ENCODE measurements around the gene ANKRD33B. TPM values are rescaled to one million over a fixed set of nuclear protein-coding genes. Genes with fewer than 3 reads are reported as not detected.
"Not testable (repeated sequence)": the region's sequence is repeated elsewhere in the genome, so short reads cannot be mapped to it uniquely, and the experiment has no call there.

Gene ANKRD33B
- total RNA-seq, 4 donors from 2014 or later: 0.57 to 6.5 (median 1.7) TPM

DNA sequence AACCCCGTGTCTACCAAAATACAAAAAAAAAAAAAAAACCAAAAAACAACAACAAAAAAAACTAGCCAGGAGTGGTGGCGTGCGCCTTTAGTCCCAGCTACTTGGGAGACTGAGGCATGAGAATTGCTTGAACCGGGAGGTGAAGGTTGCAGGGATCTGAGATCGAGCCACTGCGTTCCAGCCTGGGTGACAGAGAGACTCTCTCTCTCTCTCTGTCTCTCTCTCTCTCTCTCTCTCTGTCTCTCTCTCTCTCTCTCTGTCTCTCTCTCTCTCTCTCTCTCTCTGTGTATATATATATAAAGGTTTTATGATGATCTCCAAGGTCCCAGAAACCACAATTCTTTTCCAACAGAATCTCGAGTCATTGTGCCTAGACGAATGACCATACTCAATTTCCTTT, 18.8 kb upstream of the ANKRD33B start:
- H3K9me3 ChIP-seq: no peaks in the 10 kb centered on the region
- no peaks in the 10 kb centered on the region for H3K4me1 ChIP-seq
- peaks cover 0 to 31% (median 0%) of the 10 kb centered on the region in 4 donors for H3K27me3 ChIP-seq
- intact Hi-C loops (cut with DNase I): no loop called here
- WGBS, 2 donors: 75 to 79% methylated on average over 8 of the region's 8 CpGs
- no peak for DNase-seq
- TF ChIP-seq POLR2A (IDR thresholded peaks at IDR 0.05): no peak
- TF ChIP-seq, protein P1, sequence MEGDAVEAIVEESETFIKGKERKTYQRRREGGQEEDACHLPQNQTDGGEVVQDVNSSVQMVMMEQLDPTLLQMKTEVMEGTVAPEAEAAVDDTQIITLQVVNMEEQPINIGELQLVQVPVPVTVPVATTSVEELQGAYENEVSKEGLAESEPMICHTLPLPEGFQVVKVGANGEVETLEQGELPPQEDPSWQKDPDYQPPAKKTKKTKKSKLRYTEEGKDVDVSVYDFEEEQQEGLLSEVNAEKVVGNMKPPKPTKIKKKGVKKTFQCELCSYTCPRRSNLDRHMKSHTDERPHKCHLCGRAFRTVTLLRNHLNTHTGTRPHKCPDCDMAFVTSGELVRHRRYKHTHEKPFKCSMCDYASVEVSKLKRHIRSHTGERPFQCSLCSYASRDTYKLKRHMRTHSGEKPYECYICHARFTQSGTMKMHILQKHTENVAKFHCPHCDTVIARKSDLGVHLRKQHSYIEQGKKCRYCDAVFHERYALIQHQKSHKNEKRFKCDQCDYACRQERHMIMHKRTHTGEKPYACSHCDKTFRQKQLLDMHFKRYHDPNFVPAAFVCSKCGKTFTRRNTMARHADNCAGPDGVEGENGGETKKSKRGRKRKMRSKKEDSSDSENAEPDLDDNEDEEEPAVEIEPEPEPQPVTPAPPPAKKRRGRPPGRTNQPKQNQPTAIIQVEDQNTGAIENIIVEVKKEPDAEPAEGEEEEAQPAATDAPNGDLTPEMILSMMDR (IDR thresholded peaks at IDR 0.05): no peak
- no peak overlapping the region for H3K27ac ChIP-seq
- H3K4me3 ChIP-seq: no peak overlapping the region
- H3K36me3 ChIP-seq: no peaks in the 10 kb centered on the region

DNA sequence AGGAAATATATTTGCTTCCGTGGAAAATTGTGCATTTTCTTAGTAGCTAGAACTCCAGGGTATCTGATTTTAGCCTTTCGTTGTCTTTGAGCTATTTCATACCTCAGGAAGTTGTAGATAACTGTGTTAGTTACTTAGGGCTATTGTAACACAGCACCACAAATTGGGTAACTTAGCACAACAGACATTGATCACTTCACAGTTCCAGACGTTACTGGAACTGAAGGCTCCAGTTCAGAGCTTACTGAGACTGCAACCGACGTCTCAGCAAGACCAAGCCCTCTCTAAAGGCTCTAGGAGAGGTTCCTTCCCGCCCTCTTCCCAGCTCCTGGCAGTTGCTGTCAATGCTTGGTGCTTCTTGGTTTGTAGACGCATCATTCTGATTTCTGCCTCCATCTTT, 17.7 kb upstream of the ANKRD33B start:
- intact Hi-C loops (cut with DNase I): no loop called here
- no peak for DNase-seq
- TF ChIP-seq POLR2A (IDR thresholded peaks at IDR 0.05): no peak
- TF ChIP-seq, protein P1 (IDR thresholded peaks at IDR 0.05): no peak
- Histone ChIP-seq H3K4me1 (peaks cover 0 to 4% (median 2%) of the 10 kb centered on the region in 3 donors), H3K27ac (no peak overlapping the region), H3K36me3 (no peaks in the 10 kb centered on the region), H3K9me3 (no peaks in the 10 kb centered on the region), H3K4me3 (no peak overlapping the region), H3K27me3 (peaks cover 0 to 28% (median 0%) of the 10 kb centered on the region in 4 donors)
- 55 to 59% methylated on average over 7 of the region's 7 CpGs for WGBS, 2 donors

DNA sequence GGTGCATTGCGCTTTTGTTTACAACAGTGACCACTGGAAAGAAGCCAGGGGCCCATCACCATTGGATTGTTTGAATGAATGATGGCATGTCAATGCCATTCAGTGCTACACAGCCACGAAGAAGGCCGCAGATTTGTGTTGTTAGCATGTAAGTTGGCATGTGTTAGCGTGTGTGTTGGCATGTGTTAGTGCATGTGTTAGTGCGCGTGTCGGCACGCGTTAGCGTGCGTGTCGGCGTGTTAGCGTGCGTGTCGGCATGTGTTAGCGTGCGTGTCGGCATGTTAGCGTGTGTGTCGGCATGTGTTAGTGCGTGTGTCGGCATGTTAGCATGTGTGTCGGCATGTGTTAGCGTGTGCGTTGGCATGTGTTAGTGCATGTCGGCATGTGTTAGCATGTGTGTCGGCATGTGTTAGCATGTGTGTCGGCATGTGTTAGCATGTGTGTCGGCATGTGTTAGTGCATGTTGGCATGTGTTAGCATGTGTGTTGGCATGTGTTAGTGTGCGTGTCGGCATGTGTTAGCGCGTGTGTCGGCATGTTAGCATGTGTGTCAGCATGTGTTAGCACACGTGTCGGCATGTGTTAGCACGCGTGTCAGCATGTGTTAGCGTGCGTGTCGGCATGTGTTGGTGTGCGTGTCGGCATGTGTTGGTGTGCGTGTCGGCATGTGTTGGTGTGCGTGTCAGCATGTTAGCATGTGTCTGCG, 15.3 kb upstream of the ANKRD33B start:
- Histone ChIP-seq H3K36me3 (no peaks in the 10 kb centered on the region), H3K27ac (no peak overlapping the region), H3K4me3 (no peak overlapping the region), H3K9me3 (no peaks in the 10 kb centered on the region), H3K4me1 (peaks cover 5 to 27% (median 21%) of the 10 kb centered on the region in 3 donors), H3K27me3 (peaks cover 0 to 14% (median 0%) of the 10 kb centered on the region in 4 donors)
- WGBS, 2 donors: 90 to 95% methylated on average over 44 to 46 of the region's 48 CpGs
- intact Hi-C loops (cut with DNase I): no loop called here
- no peak for TF ChIP-seq POLR2A (IDR thresholded peaks at IDR 0.05)
- TF ChIP-seq, protein P1 (IDR thresholded peaks at IDR 0.05): no peak
- no peak for DNase-seq

- H3K27ac ChIP-seq; intact Hi-C loops (cut with DNase I); DNase-seq; H3K36me3 ChIP-seq; H3K9me3 ChIP-seq; H3K4me3 ChIP-seq; H3K27me3 ChIP-seq: not testable (repeated sequence)
- WGBS, 2 donors: 94 to 95% methylated on average over 29 of the region's 30 CpGs
- H3K4me1 ChIP-seq: peaks cover 5 to 27% (median 21%) of the 10 kb centered on the region in 3 donors
These were observed 14.8 kb upstream of the ANKRD33B start for GRCh38 chr5:10549123-10549514.

- no peaks in the 10 kb centered on the region for H3K9me3 ChIP-seq
- H3K4me1 ChIP-seq: peaks cover 5 to 33% (median 23%) of the 10 kb centered on the region in 3 donors
- peak overlapping the region in 2 of 4 donors; percentile 39 to 52 for H3K27ac ChIP-seq
- 84 to 86% methylated on average over 9 to 10 of the region's 10 CpGs for WGBS, 2 donors
- H3K36me3 ChIP-seq: no peaks in the 10 kb centered on the region
- H3K4me3 ChIP-seq: no peak overlapping the region
- TF ChIP-seq, protein P1 (IDR thresholded peaks at IDR 0.05): no peak
- TF ChIP-seq POLR2A (IDR thresholded peaks at IDR 0.05): no peak
- intact Hi-C loops (cut with DNase I): no loop called here
- H3K27me3 ChIP-seq: peaks cover 0 to 9% (median 0%) of the 10 kb centered on the region in 4 donors
- no peak for DNase-seq
These were observed 13.5 kb upstream of the ANKRD33B start for GRCh38 chr5:10550222-10550995.

Measured in esophagus squamous epithelium (tissue), 5 donors.